Amniotic epithelial cell (primary cell): ENCODE data around the gene NOM1.
A peak's percentile ranks its signal among the peaks of the same experiment; 100 is the strongest.

Source experiments
- DNase-seq: peaks from one replicate; pipeline ENCODE4 v3.0.0-alpha.2; 2010; ENCODE audit warnings: low read depth

Gene NOM1

DNA sequence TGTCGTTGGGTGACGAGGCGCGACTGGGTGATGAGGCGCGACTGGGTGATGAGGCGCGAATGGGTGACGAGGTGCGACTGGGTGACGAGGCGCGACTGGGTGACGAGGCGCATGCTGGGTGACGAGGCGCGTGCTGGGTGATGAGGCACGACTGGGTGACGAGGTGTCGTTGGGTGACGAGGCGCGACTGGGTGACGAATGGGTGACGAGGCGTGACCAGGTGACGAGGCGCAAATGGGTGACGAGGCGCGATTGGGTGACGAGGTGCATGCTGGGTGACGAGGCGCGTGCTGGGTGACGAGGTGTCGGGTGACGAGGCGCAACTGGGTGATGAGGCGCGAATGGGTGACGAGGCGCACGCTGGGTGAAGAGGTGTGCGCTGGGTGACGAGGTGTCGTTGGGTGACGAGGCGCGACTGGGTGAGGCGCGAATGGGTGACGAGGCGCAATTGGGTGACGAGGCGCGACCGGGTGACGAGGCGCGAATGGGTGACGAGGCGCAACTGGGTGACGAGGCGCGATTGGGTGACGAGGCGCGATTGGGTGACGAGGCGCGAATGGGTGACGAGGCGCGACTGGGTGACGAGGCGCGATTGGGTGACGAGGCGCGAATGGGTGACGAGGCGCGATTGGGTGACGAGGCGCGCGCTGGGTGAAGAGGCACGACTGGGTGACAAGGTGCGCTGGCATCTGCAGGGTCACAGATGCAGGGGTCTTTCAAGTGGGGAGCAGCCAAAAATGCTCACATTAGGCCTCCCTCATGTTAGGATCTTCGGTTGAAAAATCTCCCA is 7.9 kb upstream of the NOM1 start:
- DNase-seq: no peak

DNA sequence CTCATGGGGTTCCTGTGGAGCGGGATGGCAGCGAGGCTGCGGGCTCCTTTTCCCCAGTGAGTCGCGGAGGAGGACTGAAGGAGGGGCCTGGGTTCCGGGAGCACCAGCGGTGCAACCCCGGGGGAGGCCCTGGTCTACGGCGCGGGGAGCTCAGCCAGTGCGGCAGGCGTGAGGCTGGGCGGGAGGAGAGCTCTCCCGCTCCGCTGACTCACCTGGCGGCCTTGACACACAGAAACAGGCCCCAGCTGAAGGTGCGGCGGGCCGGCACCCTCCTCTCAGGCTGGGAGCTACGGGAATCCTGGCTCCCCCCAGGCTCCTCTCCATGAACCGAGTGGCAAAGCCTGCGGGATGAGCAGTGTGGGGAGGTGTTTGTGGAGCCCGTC is 6.8 kb upstream of the NOM1 start:
- DNase-seq: no peak

DNA sequence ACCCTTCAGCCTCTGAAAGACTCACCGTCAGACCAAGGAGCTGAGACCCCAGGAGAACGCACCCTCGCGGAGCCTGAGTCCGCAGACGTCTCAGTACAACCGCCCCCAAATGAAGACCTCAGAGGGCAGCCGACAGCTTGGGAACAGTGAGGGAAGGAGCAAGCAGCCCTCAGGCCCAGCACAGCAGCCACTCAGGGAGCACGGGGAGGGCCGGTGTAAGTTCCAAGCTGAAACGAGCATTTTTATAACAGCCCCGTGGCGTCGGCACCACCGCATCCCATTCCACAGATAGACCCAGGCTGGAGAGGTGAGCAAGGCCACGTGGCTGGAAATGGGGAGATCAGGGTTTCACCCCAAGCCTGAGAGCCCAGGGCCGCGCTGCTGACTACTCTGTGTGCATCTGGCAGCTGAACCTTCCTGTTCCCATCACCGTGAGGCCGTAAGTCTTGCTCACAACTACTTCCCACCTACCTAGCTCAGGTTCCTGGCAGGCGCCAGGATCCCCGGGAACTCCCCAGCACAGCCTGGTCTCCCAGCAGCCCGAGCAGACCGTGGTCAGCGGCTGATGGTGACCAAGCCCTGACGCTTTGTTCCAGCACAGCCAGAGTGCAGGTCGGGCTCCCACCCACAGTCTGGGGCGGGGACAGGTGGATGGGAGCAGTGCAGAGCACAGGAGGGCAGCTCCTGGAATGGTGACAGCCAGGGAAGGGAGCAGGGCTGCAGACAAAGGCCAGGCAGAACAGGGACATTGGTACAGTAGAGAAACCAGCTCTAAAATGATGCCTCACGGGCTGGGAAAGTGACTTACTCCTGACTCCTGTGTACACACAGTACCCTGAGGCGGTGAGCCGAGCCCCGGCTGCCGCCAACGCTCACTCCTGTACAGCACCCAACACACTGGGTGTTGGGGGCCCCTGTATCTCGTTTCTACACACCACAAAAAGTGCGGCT is 6.1 kb upstream of the NOM1 start:
- no peak for DNase-seq

DNA sequence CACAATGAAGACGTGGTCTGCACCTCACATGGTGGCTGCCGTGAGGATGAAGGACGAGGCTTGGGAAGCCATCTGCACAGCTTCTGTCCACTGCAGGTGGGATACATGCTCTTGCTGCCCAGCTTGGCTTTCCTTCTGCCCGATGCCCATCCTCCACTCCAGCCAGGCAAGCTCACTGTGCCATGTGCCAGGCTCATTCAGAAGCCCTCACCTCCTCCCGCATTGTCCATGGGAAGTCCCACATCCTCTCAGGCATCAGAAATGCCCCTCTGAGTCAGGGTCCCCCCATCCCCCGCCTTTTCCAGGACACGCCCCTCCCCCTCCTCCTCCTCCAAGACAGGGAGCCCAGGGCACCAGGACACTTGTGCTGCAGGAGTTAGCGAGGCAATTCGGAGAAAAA is 4.6 kb upstream of the NOM1 start:
- no peak for DNase-seq

DNA sequence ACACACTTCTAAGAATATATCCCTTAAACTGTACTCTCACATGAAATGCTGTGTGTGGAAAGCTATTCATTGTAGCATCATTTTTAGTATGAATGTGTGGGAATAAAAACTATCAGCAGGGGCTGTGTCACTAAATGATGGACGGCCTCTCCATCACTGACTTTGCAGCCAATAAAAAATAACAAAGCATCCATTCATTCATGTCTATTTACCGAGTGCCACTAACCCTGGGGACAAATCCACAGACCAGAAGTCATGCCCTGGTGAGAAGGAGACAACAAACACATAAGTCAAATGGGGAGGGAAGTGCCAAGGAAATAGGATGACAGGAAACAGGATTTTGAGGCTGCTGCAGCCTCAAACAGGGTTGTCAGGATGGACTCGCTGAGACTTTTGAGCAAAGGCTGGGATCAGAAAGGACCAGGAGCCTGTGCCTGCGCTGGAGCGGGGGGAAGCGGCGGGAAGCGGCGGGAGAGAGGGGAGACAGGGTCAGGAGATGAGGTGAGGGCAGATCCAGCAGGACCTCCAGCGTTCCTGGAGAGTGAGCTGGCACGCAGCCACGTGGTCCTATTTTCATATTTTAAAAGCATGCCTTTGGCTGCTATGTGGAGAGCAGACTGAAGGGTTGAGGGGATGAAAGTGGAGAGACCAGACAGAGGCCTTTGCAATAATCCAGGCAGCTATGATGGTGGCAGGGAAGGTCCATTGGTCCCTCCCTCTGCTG is 2.2 kb upstream of the NOM1 start:
- no peak for DNase-seq

DNA sequence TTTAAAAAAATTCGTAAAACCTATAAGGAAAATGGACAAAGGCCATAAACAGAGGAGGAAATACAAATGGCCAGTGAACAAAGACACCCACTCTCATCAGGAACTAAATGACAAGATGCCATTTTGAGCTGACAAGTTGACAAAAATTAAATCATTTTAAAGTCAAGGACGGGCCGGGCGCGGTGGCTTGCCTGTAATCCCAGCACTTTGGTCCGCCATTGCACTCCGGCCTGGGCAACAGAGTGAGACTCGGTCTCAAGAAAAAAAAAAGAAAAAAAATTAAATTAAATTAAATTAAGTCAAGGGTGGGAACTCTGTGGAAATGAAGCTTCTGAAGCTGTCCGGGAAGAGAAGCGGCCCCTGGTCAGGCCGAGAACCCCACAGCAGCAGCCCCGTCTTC is 1.2 kb upstream of the NOM1 start:
- no peak for DNase-seq

DNA sequence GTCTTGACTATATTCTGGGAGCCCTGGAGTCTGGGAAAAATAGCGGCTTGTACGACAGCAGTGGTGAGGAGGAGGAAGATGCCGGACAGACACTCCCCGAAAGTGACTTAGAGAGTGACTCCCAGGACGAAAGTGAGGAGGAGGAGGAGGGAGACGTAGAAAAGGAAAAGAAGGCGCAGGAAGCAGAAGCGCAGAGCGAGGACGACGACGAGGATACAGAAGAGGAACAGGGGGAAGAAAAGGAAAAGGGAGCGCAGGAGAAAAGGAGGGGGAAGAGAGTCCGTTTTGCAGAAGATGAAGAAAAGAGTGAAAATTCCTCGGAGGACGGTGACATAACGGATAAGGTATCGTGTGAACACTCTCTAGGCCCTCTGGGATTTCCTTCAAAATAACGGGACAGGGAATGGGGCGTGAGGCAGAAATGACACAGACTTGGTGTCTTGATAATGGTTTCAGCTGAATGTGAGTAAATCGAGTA is 908 bp downstream of the NOM1 start:
- no peak for DNase-seq

DNA sequence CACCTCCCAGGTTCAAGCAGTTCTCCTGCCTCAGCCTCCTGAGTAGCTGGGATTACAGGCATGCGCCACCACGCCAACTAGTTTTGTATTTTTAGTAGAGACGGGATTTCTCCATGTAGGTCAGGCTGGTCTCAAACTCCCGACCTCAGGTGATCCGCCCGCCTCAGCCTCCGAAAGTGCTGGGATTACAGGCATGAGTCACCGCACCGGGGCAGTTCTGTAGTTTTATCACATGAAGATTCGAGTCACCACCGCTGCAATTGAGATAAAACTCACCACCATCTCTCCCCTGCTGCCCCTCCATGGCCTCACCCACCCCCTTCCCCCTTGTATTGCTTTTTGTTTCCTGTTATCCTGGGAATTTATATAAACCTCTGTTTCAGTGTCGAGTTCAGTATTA is 3.7 kb downstream of the NOM1 start:
- peak; percentile 58 for DNase-seq

DNA sequence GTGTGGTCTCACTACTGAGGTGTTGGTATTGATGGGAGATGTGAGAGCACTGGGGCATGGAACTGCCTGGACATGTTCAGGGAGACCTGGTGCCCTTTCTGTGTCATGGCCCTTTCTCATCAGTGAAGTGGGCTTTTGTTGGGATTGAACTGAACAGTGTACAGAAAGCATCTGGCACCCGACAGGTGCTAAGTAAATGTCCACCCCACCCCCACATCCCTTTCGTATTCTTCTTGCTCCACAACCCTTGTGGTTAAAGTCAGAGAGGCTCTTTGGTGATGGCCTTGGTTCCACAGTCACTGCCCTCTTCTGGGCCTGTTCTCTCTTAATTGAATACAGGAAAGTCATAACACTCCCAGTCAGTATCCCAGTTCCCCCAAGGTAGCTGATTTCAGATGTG is 5.4 kb downstream of the NOM1 start:
- DNase-seq: no peak

DNA sequence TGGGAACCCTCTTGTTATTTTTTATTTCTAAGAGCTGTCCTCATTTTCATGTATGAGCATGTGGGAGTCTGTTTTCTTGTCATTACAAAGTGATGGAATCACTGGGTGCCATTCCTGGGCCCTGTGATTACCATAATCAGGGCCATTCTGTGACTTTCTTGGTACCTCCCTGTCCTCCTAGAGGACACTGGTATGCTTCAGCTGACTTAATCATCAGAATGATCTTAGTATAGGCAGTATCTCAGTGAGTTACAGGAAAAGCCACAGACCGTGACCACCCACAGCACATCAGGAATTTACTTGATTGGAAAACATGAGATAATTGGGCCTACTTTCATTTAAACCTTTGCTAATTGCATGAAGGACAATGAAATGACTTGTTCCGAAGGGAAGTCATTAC is 7.2 kb downstream of the NOM1 start:
- DNase-seq: no peak

DNA sequence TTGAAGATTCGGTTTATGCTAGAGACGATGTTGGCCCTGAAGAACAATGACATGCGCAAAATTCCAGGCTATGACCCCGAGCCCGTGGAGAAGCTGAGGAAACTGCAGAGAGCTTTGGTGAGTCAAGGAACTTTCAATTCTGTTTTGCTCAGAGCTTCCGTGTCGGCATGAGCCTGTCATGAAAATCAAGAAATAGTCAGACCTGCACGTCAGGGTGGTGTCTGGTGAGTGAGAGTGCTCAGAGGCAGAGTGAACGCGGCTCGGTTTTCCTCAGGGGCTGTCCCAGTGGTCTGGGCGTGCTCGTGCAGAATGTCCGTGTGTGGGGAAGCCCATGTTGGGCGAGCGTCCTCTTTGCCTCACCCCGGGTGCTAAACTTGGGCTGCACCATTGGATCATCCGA is 12.6 kb downstream of the NOM1 start:
- no peak for DNase-seq

DNA sequence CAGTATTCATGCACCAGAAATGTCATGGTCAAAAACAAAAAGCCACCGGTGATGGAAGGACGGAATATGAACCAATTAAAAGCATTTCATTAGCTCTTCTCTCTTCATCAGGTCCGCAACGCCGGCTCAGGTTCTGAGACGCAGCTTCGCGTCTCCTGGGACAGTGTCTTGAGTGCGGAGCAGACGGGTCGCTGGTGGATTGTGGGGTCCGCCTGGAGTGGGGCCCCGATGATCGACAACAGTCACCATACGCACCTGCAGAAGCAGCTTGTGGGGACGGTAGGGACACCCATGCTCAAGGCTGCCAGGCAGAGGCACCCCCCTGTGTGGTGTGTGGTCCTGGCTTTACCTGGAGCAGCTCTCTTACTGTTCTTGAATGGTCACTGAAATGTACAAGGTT is 13.4 kb downstream of the NOM1 start:
- no peak for DNase-seq

DNA sequence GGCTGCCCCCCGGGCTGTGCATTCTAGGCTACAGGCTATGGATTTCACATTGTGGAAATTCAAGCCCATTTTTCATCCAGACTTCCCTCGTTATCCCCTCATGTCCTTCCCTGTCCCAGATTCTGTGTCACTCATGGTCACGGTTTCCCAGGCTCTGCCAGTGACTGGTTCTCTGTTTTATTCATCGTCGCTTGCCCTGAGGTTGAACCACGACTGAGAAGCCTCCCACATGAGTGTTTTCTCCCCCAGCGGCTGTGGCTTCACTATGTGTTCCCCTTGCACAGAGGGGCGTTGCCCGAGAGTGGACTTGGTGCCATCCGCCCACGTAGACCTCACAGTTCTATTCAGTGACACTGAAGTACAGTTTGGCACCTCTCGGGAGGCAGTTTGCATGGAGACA is 14.0 kb downstream of the NOM1 start:
- no peak for DNase-seq

DNA sequence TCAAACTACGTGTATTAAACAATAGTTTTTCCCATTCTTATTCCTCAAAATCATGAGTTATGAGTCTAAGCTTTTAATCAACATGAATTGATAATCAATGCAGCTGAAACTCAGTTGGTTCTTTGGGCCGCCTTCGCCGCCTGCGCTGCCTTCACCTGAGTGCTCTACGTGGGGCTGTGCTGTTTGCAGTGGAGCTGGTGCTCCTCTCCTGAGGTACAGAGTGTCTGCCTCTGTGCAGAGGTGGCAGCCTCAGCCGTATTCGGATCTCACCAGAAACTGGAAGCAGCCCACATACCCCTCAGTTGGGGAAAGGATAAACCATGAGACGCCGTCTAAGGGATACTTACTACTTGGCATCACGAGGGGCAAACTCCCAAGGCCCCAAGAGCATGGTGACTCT is 15.5 kb downstream of the NOM1 start:
- DNase-seq: no peak

DNA sequence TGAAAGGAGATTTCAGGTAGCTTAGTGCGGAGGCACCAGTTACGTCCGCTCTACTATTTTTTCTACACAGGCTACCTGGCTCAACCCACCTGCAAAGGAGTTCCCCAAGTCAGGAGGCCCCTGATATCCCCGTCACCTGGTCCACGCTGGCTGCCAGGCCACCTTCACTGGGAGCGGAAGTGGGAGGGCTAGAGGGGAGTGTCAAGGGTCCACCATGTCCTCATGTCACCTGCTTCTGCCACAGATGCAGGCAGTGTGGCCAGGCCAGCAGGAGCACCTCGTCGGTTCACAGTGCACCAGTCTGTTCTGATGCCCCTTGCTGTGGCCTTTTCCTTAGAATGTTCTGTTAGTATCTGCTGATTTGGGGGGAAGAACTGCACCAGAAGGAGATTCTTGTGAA is 16.9 kb downstream of the NOM1 start:
- DNase-seq: no peak

DNA sequence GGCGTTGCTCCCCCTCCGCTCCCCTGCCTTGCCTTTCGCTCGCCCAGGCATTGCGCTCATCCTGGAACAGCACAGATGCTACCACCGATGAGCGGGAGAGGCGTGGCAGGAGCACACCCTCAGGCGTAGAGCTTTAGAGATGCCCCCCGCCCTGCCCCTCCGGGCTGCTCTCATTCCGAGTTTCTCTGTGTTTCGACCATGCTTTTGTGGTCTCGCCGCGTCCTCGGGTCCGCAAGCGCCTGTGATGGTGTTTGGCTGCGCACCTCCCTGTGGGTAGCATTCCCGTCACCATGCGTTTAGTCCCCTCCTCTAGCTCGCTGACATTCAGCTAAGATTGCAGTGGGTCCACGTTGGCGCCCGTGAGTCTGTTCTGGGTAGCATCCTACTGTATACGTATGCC is 18.7 kb downstream of the NOM1 start:
- no peak for DNase-seq

DNA sequence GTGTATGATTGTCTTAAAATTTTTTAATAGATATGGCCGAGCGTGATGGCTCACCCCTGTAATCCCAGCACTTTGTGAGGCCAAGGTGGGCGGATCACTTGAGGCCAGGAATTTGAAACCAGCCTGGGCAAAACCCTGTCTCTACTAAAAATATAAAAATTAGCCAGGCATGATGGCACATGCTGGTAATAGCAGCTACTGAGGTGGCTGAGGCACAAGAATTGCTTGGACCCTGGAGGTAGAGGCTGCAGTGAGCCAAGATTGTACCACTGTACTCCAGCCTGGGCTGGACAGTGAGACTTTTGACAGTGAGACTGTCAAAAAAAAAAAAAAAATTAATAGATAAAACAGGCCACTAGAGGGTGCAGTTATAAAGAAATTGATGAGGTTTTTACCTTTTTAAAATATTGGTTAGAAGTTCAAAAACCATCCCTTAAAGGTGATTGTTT is 20.5 kb downstream of the NOM1 start:
- DNase-seq: no peak

DNA sequence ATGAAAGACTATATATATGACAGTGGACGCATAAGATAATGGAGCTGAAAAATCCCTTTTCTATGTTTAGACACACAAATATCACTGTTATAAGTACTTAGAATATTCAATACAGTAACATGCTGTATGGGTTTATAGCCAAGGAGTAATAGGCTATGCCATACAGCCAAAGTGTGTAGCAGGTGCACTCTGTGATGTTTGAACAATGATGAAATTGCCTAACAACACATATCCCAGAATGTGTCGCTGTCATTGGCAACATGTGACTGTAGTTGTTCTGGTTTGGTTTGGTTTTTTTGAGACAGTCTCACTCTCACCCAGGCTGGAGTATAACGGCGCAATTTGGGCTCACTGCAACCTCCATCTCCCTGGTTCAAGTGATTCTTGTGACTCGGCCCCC is 26.1 kb downstream of the NOM1 start:
- DNase-seq: no peak

DNA sequence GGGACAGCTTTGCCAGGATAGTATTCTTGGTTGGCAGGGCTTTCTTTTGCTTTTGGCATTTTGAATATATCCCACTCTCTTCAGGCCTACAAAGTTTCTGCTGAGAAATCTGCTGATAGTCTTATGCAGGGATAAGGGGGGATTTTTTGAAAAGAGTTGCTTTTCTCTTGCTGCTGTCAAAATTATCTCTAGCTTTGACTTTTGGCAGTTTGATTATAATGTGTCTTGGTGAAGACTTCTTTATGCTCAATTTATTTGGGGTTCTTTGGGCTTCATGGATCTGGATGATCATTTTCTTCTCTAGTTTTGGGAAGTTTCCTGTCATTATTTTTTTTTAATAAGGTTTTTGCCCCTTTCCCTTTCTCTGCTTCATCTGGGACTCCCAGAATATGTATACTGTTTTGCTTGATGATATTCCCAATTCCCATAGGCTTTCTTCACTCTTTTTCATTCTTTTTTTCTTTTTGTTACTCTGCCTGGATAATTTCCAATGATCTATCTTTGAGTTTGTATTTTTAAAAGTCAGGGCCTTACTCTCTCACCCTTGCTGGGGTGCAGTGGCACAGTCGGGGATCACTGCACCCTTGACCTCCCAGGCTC is 29.6 kb downstream of the NOM1 start:
- DNase-seq: no peak

DNA sequence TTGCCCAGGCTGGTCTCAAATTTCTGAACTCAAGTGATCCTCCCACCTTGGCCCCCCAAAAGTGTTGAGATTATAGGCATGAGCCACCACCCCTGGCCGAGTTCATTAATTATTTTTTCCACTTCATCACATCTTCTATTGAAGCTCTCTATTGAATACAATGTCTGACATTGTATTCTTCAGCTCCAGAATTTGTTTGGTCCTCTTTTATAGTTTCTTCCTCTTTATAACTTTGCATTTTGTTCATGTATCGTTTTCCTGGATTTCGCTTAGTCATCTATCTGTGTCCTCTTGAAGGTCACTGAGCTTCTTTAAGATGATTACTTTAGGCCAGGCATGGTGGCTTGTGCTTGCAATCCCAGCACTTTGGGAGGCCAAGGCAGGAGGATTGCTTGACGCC is 30.2 kb downstream of the NOM1 start:
- DNase-seq: no peak

DNA sequence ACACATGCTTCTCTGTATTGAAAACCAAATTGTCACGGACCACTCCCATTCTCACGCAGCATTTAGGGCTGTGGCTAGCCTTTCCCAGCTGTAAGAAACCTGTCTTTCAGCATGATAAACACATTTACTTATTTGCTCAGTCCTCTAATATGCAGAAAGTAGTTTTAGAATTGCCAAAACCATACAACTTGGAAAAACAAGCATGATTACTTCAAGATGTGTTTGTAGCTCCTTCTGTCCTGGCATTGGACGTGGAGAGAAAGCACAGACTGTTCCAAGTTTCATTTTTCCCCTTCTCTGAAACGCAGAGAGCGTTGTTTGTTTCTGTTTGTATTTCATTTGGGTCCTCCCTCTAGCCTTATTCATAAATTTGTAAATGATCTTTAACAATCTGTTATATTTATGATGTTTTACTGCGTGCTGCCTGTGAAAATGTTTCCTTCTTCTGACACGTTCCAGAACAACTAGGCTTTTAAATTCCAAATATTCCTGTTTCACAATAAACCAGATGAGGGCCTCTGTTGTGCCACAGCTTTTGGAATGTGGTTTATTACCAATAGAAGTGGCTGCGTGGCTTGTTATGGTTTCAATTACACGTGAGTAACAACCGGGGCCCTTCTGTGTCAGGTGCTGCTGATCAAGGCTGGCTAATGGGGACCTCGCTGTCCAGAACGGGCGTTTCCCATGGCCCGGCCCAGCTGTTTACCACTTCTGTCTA is 34.8 kb downstream of the NOM1 start:
- DNase-seq: peak; percentile 53
